IMR-90 (cell line): ENCODE results near the gene NEDD4L. TPM values are rescaled to one million over a fixed set of nuclear protein-coding genes. Genes with fewer than 3 reads are reported as not detected.

Source experiments
- ATAC-seq: fragments of 200-7000 bp; cut with Tn5 transposase; 2 replicates; pipeline ENCODE4 v1.9.1; 2020; ENCODE audit warnings: low read depth, mild to moderate bottlenecking, moderate library complexity
- BruUV-seq: library from RNA; stranded (reverse); fragments of 400-500 nt; replicated peaks from 2 replicates; lab custom pipeline; 2021; lab: Mats Ljungman, UMichigan
- CTCF ChIA-PET: fragments of 300-600 bp; formaldehyde crosslinking; extraction: SDS; loops from one replicate; lab custom pipeline; 2021; ENCODE audit warnings: antibody characterized with exemption; lab: Yijun Ruan, JAX
- POLR2A ChIA-PET: fragments of 300-600 bp; sonication (Branson Sonifier 250); formaldehyde crosslinking; loops from one replicate; lab custom pipeline; 2022; ENCODE audit warnings: antibody characterized with exemption; ENCODE audit not compliant: unreplicated experiment; lab: Charles Lee
- DNase-seq: peaks from one replicate; pipeline ENCODE4 v3.0.0; 2013
- H2AFZ ChIP-seq: replicated peaks from 2 replicates; pipeline ENCODE3; 2013; ENCODE audit warnings: low read length, mild to moderate bottlenecking; ENCODE audit not compliant: poor library complexity
- H2AK5ac ChIP-seq: 2 replicates; pipeline ENCODE4 v1.6.1; 2013; ENCODE audit warnings: low read depth, low read length, inconsistent platforms
- H2AK9ac ChIP-seq: replicated peaks from 2 replicates; pipeline ENCODE3; 2013; ENCODE audit warnings: mild to moderate bottlenecking, low read depth, low read length, moderate library complexity; ENCODE audit not compliant: poor library complexity
- H2BK120ac ChIP-seq: 2 replicates; pipeline ENCODE4 v1.6.1; 2013; ENCODE audit warnings: low read depth, low read length, inconsistent platforms
- H2BK15ac ChIP-seq: 3 replicates; pipeline ENCODE4 v1.6.1; 2013; ENCODE audit warnings: low read depth, low read length, inconsistent platforms
- H2BK20ac ChIP-seq: 2 replicates; pipeline ENCODE4 v1.6.1; 2013; ENCODE audit warnings: low read depth, mild to moderate bottlenecking, inconsistent platforms, low read length, moderate library complexity
- H2BK5ac ChIP-seq: 2 replicates; pipeline ENCODE4 v1.6.1; 2013; ENCODE audit warnings: mild to moderate bottlenecking, low read depth, low read length, inconsistent platforms; ENCODE audit not compliant: poor library complexity, severe bottlenecking
- H3K14ac ChIP-seq: replicated peaks from 2 replicates; pipeline ENCODE4 v1.6.1; 2013; ENCODE audit warnings: low read depth, low read length, inconsistent platforms
- H3K18ac ChIP-seq: 2 replicates; pipeline ENCODE4 v1.6.1; 2013; ENCODE audit warnings: low read depth, low read length, control low read depth
- H3K23ac ChIP-seq: 2 replicates; pipeline ENCODE4 v1.6.1; 2013; ENCODE audit warnings: low read depth, low read length, inconsistent platforms
- H3K27ac ChIP-seq: 2 replicates; pipeline ENCODE4 v1.5.1; 2013; ENCODE audit warnings: mild to moderate bottlenecking, control low read depth, low read length; ENCODE audit not compliant: insufficient read depth
- H3K27me3 ChIP-seq: 2 replicates; pipeline ENCODE4 v1.6.1; 2013; ENCODE audit warnings: low read length; ENCODE audit not compliant: control insufficient read depth, insufficient read depth
- H3K36me3 ChIP-seq: 2 replicates; pipeline ENCODE4 v1.6.1; 2013; ENCODE audit warnings: low read length, mixed read lengths; ENCODE audit not compliant: control insufficient read depth, insufficient read depth
- H3K4ac ChIP-seq: 2 replicates; pipeline ENCODE4 v1.6.1; 2013; ENCODE audit warnings: low read depth, low read length, inconsistent platforms
- H3K4me1 ChIP-seq: 2 replicates; pipeline ENCODE4 v1.6.1; 2013; ENCODE audit warnings: low read length, mixed read lengths; ENCODE audit not compliant: control insufficient read depth, insufficient read depth
- H3K4me2 ChIP-seq: 2 replicates; pipeline ENCODE4 v1.6.1; 2013; ENCODE audit warnings: low read depth, mild to moderate bottlenecking, control low read depth, low read length, moderate library complexity
- H3K4me3 ChIP-seq: 2 replicates; pipeline ENCODE4 v1.5.1; 2013; ENCODE audit warnings: low read depth, mild to moderate bottlenecking, control low read depth, low read length, moderate library complexity; ENCODE audit not compliant: insufficient read depth
- H3K56ac ChIP-seq: 2 replicates; pipeline ENCODE4 v1.6.1; 2013; ENCODE audit warnings: low read length, inconsistent platforms; ENCODE audit not compliant: insufficient read depth; ENCODE audit errors: extremely low read depth
- H3K79me1 ChIP-seq, 2 experiments: 2 replicates each; pipeline ENCODE4 v1.6.1; 2013; ENCODE audit warnings: low read length in 2 of 2, inconsistent platforms in 1 of 2, low read depth in 1 of 2
- H3K9ac ChIP-seq: 2 replicates; pipeline ENCODE4 v1.6.1; 2013; ENCODE audit warnings: low read depth, low read length, control low read depth
- H3K9me1 ChIP-seq: 2 replicates; pipeline ENCODE4 v1.6.1; 2013; ENCODE audit warnings: low read length, inconsistent platforms; ENCODE audit not compliant: insufficient read depth
- H3K9me3 ChIP-seq: 2 replicates; pipeline ENCODE4 v1.6.1; 2013; ENCODE audit warnings: low read length; ENCODE audit not compliant: control insufficient read depth, insufficient read depth
- H4K20me1 ChIP-seq: 2 replicates; pipeline ENCODE4 v1.6.1; 2013; ENCODE audit warnings: low read length, inconsistent platforms; ENCODE audit not compliant: insufficient read depth
- H4K5ac ChIP-seq: 2 replicates; pipeline ENCODE4 v1.6.1; 2013; ENCODE audit warnings: mild to moderate bottlenecking, low read depth, low read length, control low read depth
- H4K8ac ChIP-seq, 2 experiments: 2 replicates each; pipeline ENCODE4 v1.6.1; 2013; ENCODE audit warnings: low read depth in 2 of 2, low read length in 2 of 2, control low read depth in 1 of 2, inconsistent platforms in 1 of 2
- H4K91ac ChIP-seq: 2 replicates; pipeline ENCODE4 v1.6.1; 2013; ENCODE audit warnings: low read depth, low read length, inconsistent platforms; ENCODE audit not compliant: insufficient read depth
- CEBPB ChIP-seq: IDR thresholded peaks from 2 replicates; pipeline ENCODE4 v1.6.1; 2012; ENCODE audit warnings: low read depth, low read length, improper control_type of control experiment
- CHD1 ChIP-seq: IDR thresholded peaks from 2 replicates; pipeline ENCODE4 v1.6.1; 2012; ENCODE audit warnings: low read depth, low read length, improper control_type of control experiment
- MXI1 ChIP-seq: IDR thresholded peaks from 2 replicates; pipeline ENCODE4 v1.6.1; 2012; ENCODE audit warnings: low read depth, mild to moderate bottlenecking, low read length, moderate library complexity, borderline replicate concordance
- NFE2L2 ChIP-seq: fragments of 150-350 bp; IDR thresholded peaks from 2 replicates; pipeline ENCODE4 v1.6.1; 2016; ENCODE audit warnings: low read depth, mild to moderate bottlenecking, low read length
- POLR2A ChIP-seq: IDR thresholded peaks from 2 replicates; pipeline ENCODE4 v1.6.1; 2012; ENCODE audit warnings: mild to moderate bottlenecking, low read depth, low read length
- RAD21 ChIP-seq: IDR thresholded peaks from 2 replicates; pipeline ENCODE4 v1.6.1; 2012; ENCODE audit warnings: low read length, improper control_type of control experiment
- RFX5 ChIP-seq: IDR thresholded peaks from 2 replicates; pipeline ENCODE4 v1.8.0; 2012; ENCODE audit warnings: low read depth, mild to moderate bottlenecking, low read length, moderate library complexity
- WGBS, 2 experiments: methylation state at CpG; one replicate each; pipeline versions ENCODE4 v1.1.5 to v1.1.7; 2013; ENCODE audit warnings: missing lambda C conversion rate in 2 of 2; ENCODE audit not compliant: insufficient read length in 1 of 2; ENCODE audit errors: extremely low coverage in 2 of 2; 5-methylcytosine and 5-hydroxymethylcytosine counted together
- dilution Hi-C: fragments of 300-500 bp; cut with HindIII; formaldehyde crosslinking; loops from one replicate; pipeline ENCODE4 v1.14.3; 2018; ENCODE audit warnings: low sequenced_read_pairs; ENCODE audit not compliant: unreplicated experiment
- in situ Hi-C: fragments of 300-500 bp; cut with MboI; formaldehyde crosslinking; loops from 3 replicates; pipeline ENCODE4 v1.14.3; 2019; ENCODE audit warnings: low sequenced_read_pairs, inconsistent platforms, mixed read lengths
- intact Hi-C: fragments of 100-400 bp; cut with micrococcal nuclease; formaldehyde crosslinking; loops from 2 replicates; pipeline ENCODE4 v1.10.0; 2022
- polyA plus RNA-seq, 3 experiments: library from polyadenylated mRNA; depleted of rRNA; stranded (reverse); fragments of >200 nt; gene quantifications; 2 replicates each; pipeline ENCODE4 v1.2.3, GENCODE V29; 2012; ENCODE audit warnings: low replicate concordance in 1 of 3
- total RNA-seq: library from RNA; depleted of rRNA; stranded (reverse); fragments of >200 nt; gene quantifications from 2 replicates; pipeline ENCODE4 v1.2.3, GENCODE V29; 2012
- TF ChIP-seq, protein P1 (sequence below): fragments of 150-350 bp; IDR thresholded peaks from 2 replicates; pipeline ENCODE4 v1.6.1; 2016; ENCODE audit warnings: low read depth, mild to moderate bottlenecking, low read length, moderate library complexity, borderline replicate concordance

NEDD4L gene
- total and polyA plus RNA-seq, 2 of the 4 experiments (the other 2 are of a cell fraction) = 10.0 to 10.9 TPM

DNA sequence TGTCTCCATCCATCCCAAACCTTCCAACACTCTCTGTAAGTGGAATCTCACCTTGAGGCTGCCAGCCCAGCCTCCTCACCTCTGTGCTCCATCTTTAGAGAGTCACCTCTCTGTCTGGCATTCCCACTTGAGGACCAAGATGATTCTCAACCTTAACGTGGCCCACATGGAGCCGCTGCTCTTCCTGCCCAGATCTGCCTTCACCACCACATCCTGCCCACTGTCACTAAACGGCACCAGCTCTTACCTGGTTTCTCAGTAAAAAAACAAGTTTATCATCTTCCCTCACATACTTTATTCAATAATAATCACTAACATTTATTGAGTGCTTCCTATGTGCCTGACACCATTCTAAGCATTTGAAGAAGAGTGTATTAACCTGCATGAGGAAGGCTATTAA, 80.4 kb downstream of the NEDD4L start:
- H3K27me3 ChIP-seq = no peaks in the 10 kb centered on the region
- no peak overlapping the region for H2AFZ ChIP-seq
- no peak overlapping the region; the same call in 1 of the 2 replicates for H2BK20ac ChIP-seq
- H3K4me2 ChIP-seq = no peak overlapping the region
- CTCF ChIA-PET = interaction anchor here (1.6 kb wide), 1 partner anchor 242 kb away, joined by 3 read pairs; no protein-coding TSS in a partner anchor
- ATAC-seq (no peak), DNase-seq (no peak)
- no peak overlapping the region for H3K4me3 ChIP-seq
- H2BK120ac ChIP-seq = no peak overlapping the region
- no peak overlapping the region for H2AK9ac ChIP-seq
- H3K4ac ChIP-seq = no peak overlapping the region
- H3K36me3 ChIP-seq = no peaks in the 10 kb centered on the region
- in situ Hi-C loops = loop anchor here (5.0 to 25.0 kb wide), 2 partner anchors 242 to 487 kb away; no protein-coding TSS in a partner anchor
- no peak overlapping the region for H3K56ac ChIP-seq
- no peaks in the 10 kb centered on the region for H4K20me1 ChIP-seq
- H3K79me1 ChIP-seq = no peaks in the 10 kb centered on the region; a peak in 1 of 4 replicates
- no peaks in the 10 kb centered on the region for H3K9me1 ChIP-seq
- intact Hi-C loops = loop anchor here (5.0 kb wide), 3 partner anchors 58 to 492 kb away; no protein-coding TSS in a partner anchor
- H4K91ac ChIP-seq = no peak overlapping the region
- POLR2A ChIA-PET = no interaction called here
- H3K9ac ChIP-seq = no peak overlapping the region
- WGBS, 2 experiments = 44% methylated on average over 2 of the region's 3 CpGs; no CpG with 5 or more reads in 1 of the 2 experiments
- H2AK5ac ChIP-seq = no peak overlapping the region
- no peak overlapping the region for H2BK15ac ChIP-seq
- no TSS peak for BruUV-seq
- no peak overlapping the region for H2BK5ac ChIP-seq
- H3K4me1 ChIP-seq = peaks cover 7% of the 10 kb centered on the region; the same call in 1 of the 2 replicates
- no peak overlapping the region for H4K8ac ChIP-seq
- H3K27ac ChIP-seq = no peak overlapping the region
- H3K14ac ChIP-seq = no peak overlapping the region
- no peak overlapping the region for H3K23ac ChIP-seq
- dilution Hi-C loops = no loop called here
- no peaks in the 10 kb centered on the region for H3K9me3 ChIP-seq
- no peak overlapping the region for H4K5ac ChIP-seq
- H3K18ac ChIP-seq = no peak overlapping the region
- TF ChIP-seq RFX5 = no peak
- TF ChIP-seq RAD21 = no peak
- TF ChIP-seq NFE2L2 = no peak
- TF ChIP-seq CHD1 = no peak
- TF ChIP-seq POLR2A = no peak
- no peak for TF ChIP-seq CEBPB
- TF ChIP-seq, protein P1, sequence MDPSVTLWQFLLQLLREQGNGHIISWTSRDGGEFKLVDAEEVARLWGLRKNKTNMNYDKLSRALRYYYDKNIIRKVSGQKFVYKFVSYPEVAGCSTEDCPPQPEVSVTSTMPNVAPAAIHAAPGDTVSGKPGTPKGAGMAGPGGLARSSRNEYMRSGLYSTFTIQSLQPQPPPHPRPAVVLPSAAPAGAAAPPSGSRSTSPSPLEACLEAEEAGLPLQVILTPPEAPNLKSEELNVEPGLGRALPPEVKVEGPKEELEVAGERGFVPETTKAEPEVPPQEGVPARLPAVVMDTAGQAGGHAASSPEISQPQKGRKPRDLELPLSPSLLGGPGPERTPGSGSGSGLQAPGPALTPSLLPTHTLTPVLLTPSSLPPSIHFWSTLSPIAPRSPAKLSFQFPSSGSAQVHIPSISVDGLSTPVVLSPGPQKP = no peak
- no peak for TF ChIP-seq MXI1
